ENCODE measurements around the gene TLL1.

- TF ChIP-seq CTCF (IDR thresholded peaks at IDR 0.05) = no peak
- no peak for TF ChIP-seq POLR2A (IDR thresholded peaks at IDR 0.05)
Observed at GRCh38 chr4:166017804-166018203, 144.8 kb downstream of the TLL1 start.

Measured in breast epithelium (tissue), 3 donors.